Measurements from ENCODE around the gene MAPRE2. TPM values are rescaled to one million over a fixed set of nuclear protein-coding genes. Genes with fewer than 3 reads are reported as not detected.

The MAPRE2 gene
- total RNA-seq, 2 donors from 2014 or later = 16.1 to 17.2 TPM

- intact Hi-C loops (cut with DNase I) = no loop called here
- no peak for DNase-seq (ENCODE audit: low spot score)
- no peak overlapping the region for H3K27ac ChIP-seq
- TF ChIP-seq POLR2AphosphoS5 (IDR thresholded peaks at IDR 0.05) (no peak), POLR2A (IDR thresholded peaks at IDR 0.05) (no peak), CTCF (IDR thresholded peaks at IDR 0.05) (no peak)
- H3K9me3 ChIP-seq = no peaks in the 10 kb centered on the region
- H3K27me3 ChIP-seq (replicated peaks; ENCODE audit: insufficient read depth) = no peaks in the 10 kb centered on the region
- H3K4me1 ChIP-seq (replicated peaks) = no peaks in the 10 kb centered on the region
- no peaks in the 10 kb centered on the region for H3K36me3 ChIP-seq
- no peak overlapping the region for H3K4me3 ChIP-seq
- WGBS = 58% methylated on average over 3 of the region's 3 CpGs
These were observed 79.8 kb downstream of the MAPRE2 start for GRCh38 chr18:35121038-35121437.

GRCh38 chr18:35121531-35121930 lies 80.3 kb downstream of the MAPRE2 start:
- TF ChIP-seq POLR2A (IDR thresholded peaks at IDR 0.05) = no peak
- no peak for TF ChIP-seq POLR2AphosphoS5 (IDR thresholded peaks at IDR 0.05)
- TF ChIP-seq CTCF (IDR thresholded peaks at IDR 0.05) = no peak
- Histone ChIP-seq H3K4me1 (replicated peaks) (no peaks in the 10 kb centered on the region), H3K27ac (no peak overlapping the region), H3K36me3 (no peaks in the 10 kb centered on the region), H3K4me3 (no peak overlapping the region), H3K9me3 (no peaks in the 10 kb centered on the region), H3K27me3 (replicated peaks; ENCODE audit: insufficient read depth) (no peaks in the 10 kb centered on the region)
- intact Hi-C loops (cut with DNase I) = no loop called here
- no peak for DNase-seq (ENCODE audit: low spot score)
- WGBS = 89% methylated on average over 1 of the region's 1 CpG

- Histone ChIP-seq H3K4me1 (replicated peaks) (no peaks in the 10 kb centered on the region), H3K9me3 (no peaks in the 10 kb centered on the region), H3K27me3 (replicated peaks; ENCODE audit: insufficient read depth) (no peaks in the 10 kb centered on the region), H3K36me3 (no peaks in the 10 kb centered on the region), H3K4me3 (no peak overlapping the region), H3K27ac (no peak overlapping the region)
- TF ChIP-seq CTCF (IDR thresholded peaks at IDR 0.05) (no peak), POLR2A (IDR thresholded peaks at IDR 0.05) (no peak), POLR2AphosphoS5 (IDR thresholded peaks at IDR 0.05) (no peak)
- DNase-seq (ENCODE audit: low spot score) = no peak
- WGBS = 80% methylated on average over 15 of the region's 15 CpGs
- intact Hi-C loops (cut with DNase I) = no loop called here
These were observed 81.5 kb downstream of the MAPRE2 start for GRCh38 chr18:35122586-35123224.

- no peaks in the 10 kb centered on the region for H3K9me3 ChIP-seq
- no peak for TF ChIP-seq CTCF (IDR thresholded peaks at IDR 0.05)
- TF ChIP-seq POLR2A (IDR thresholded peaks at IDR 0.05) = no peak
- TF ChIP-seq POLR2AphosphoS5 (IDR thresholded peaks at IDR 0.05) = no peak
- H3K27me3 ChIP-seq (replicated peaks; ENCODE audit: insufficient read depth) = no peaks in the 10 kb centered on the region
- H3K4me3 ChIP-seq = no peak overlapping the region
- H3K36me3 ChIP-seq = no peaks in the 10 kb centered on the region
- no peak overlapping the region for H3K27ac ChIP-seq
- intact Hi-C loops (cut with DNase I) = no loop called here
- H3K4me1 ChIP-seq (replicated peaks) = no peaks in the 10 kb centered on the region
- no peak for DNase-seq (ENCODE audit: low spot score)
These were observed 82.6 kb downstream of the MAPRE2 start for GRCh38 chr18:35123811-35124210.

GRCh38 chr18:35127201-35127600 lies 86.0 kb downstream of the MAPRE2 start:
- Histone ChIP-seq H3K27ac (no peak overlapping the region), H3K36me3 (no peaks in the 10 kb centered on the region)
- no peak for TF ChIP-seq POLR2A (IDR thresholded peaks at IDR 0.05)
- TF ChIP-seq CTCF (IDR thresholded peaks at IDR 0.05) = no peak
- no peak for TF ChIP-seq POLR2AphosphoS5 (IDR thresholded peaks at IDR 0.05)

More at GRCh38 chr18:35127201-35127600, 86.0 kb downstream of the MAPRE2 start:
- no peaks in the 10 kb centered on the region for H3K9me3 ChIP-seq
- intact Hi-C loops (cut with DNase I) = no loop called here
- no peak for DNase-seq (ENCODE audit: low spot score)
- 65% methylated on average over 4 of the region's 4 CpGs for WGBS
- no peaks in the 10 kb centered on the region for H3K4me1 ChIP-seq (replicated peaks)
- H3K27me3 ChIP-seq (replicated peaks; ENCODE audit: insufficient read depth) = no peaks in the 10 kb centered on the region
- no peak overlapping the region for H3K4me3 ChIP-seq
